SU-DHL-6 (cell line): Measurements from ENCODE around the gene VEGFA.

ENCODE experiments used
- CTCF ChIP-seq: fragments of 200-600 bp; sonication (generic); IDR thresholded peaks from one replicate; pipeline ENCODE4 v1.5.1; 2017; ENCODE audit warnings: antibody characterized with exemption, mild to moderate bottlenecking, low read length, moderate library complexity; ENCODE audit not compliant: insufficient read depth, poor library complexity, severe bottlenecking
- EZH2phosphoT487 ChIP-seq: fragments of 200-600 bp; sonication (generic), shearing (Covaris generic); conservative IDR thresholded peaks from 2 replicates; pipeline ENCODE4 v1.6.1; 2018; ENCODE audit warnings: mild to moderate bottlenecking, antibody characterized with exemption, low read length, moderate library complexity, mixed read lengths

GRCh38 chr6:43782764-43783513 lies 12.9 kb downstream of the VEGFA start:
- no peak for TF ChIP-seq CTCF
- TF ChIP-seq EZH2phosphoT487, result no peak
